Measurements from ENCODE around the gene ZGLP1.
"Not testable (repeated sequence)": the region's sequence is repeated elsewhere in the genome, so short reads cannot be mapped to it uniquely, and the experiment has no call there.

ZGLP1 gene

DNA sequence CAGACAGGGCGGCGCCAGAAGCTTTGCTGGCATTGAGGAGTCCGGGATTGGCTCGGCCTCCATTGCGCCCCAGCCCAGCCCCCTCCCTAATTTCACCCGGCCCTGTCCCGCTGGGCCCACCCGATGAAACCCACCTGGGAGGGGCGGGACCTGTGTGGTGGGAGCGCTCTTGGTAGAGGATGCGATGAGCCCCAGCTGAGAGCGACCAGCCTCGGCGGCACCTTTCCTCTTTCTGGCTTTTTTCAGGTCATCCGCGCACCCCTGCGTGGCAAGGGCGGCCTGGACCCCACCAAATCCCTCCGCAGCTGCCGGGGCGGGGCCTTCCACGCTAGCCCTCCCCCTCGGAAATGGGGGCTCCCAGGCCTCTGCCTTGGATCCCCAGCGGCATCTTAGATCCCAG, at the start of gene ZGLP1:
Gene ZGLP1, minus strand, starts transcription at position 393 of the 400 bp plus-strand sequence.
- peaks cover 5% of the 10 kb centered on the region for H3K4me1 Mint-ChIP-seq (ENCODE audit: low read depth)
- H3K4me3 Mint-ChIP-seq = no peak within 1 kb of the TSS
- no peaks in the 10 kb centered on the region for H3K27me3 Mint-ChIP-seq
- H3K27ac Mint-ChIP-seq = no peak within 1 kb of the TSS
- H3K9me3 Mint-ChIP-seq = no peaks in the 10 kb centered on the region
- H3K36me3 Mint-ChIP-seq (ENCODE audit: low read depth) = peaks cover 13% of the 10 kb centered on the region

DNA sequence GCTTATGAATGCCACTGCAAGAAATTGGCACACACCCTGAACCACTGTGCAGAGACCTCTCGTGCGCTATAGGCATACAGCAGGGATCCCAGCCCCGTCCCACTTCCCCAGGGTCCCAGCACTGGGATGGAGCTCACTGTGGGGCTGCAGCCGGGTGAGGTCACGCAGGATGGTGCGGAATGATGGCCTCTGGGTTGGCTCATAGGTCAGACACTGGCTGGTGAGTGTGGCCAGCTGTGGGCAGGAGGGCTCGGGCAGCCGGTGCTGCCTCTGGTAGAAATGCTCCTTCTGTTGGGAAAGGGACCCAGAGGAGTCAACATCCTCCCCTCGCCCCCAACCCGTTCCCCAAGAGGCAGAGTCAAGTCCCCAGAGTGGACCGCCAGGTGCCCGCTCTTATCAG, 46.8 kb upstream of the ZGLP1 start:
- Mint-ChIP-seq H3K27ac (no peak overlapping the region), H3K4me1 (ENCODE audit: low read depth) (no peaks in the 10 kb centered on the region), H3K36me3 (ENCODE audit: low read depth) (peaks cover 38% of the 10 kb centered on the region), H3K4me3 (no peak overlapping the region), H3K9me3 (no peaks in the 10 kb centered on the region), H3K27me3 (no peaks in the 10 kb centered on the region)

GRCh38 chr19:10353793-10354391, 44.3 kb upstream of the ZGLP1 start:
- Mint-ChIP-seq H3K27me3 (no peaks in the 10 kb centered on the region), H3K36me3 (ENCODE audit: low read depth) (peaks cover 27% of the 10 kb centered on the region), H3K27ac (no peak overlapping the region), H3K9me3 (no peaks in the 10 kb centered on the region), H3K4me3 (no peak overlapping the region), H3K4me1 (ENCODE audit: low read depth) (no peaks in the 10 kb centered on the region)

GRCh38 chr19:10352764-10353671, 43.4 kb upstream of the ZGLP1 start:
- H3K27me3 Mint-ChIP-seq = no peaks in the 10 kb centered on the region
- peaks cover 27% of the 10 kb centered on the region for H3K36me3 Mint-ChIP-seq (ENCODE audit: low read depth)
- H3K27ac Mint-ChIP-seq = no peak overlapping the region
- no peaks in the 10 kb centered on the region for H3K9me3 Mint-ChIP-seq
- H3K4me1 Mint-ChIP-seq (ENCODE audit: low read depth) = no peaks in the 10 kb centered on the region
- no peak overlapping the region for H3K4me3 Mint-ChIP-seq

- Mint-ChIP-seq H3K4me3 (no peak overlapping the region), H3K27me3 (no peaks in the 10 kb centered on the region), H3K27ac (no peak overlapping the region), H3K36me3 (ENCODE audit: low read depth) (peaks cover 3% of the 10 kb centered on the region), H3K9me3 (no peaks in the 10 kb centered on the region), H3K4me1 (ENCODE audit: low read depth) (peaks cover 6% of the 10 kb centered on the region)
Observed at GRCh38 chr19:10346509-10346908, 36.9 kb upstream of the ZGLP1 start.

GRCh38 chr19:10344780-10345179, 35.2 kb upstream of the ZGLP1 start:
- Mint-ChIP-seq H3K9me3 (no peaks in the 10 kb centered on the region), H3K36me3 (ENCODE audit: low read depth) (no peaks in the 10 kb centered on the region), H3K4me3 (no peak overlapping the region), H3K4me1 (ENCODE audit: low read depth) (peaks cover 17% of the 10 kb centered on the region), H3K27ac (no peak overlapping the region), H3K27me3 (no peaks in the 10 kb centered on the region)

- H3K4me3 Mint-ChIP-seq = no peak overlapping the region
Observed at GRCh38 chr19:10343495-10343894, 33.9 kb upstream of the ZGLP1 start.

GRCh38 chr19:10339977-10340376, 30.4 kb upstream of the ZGLP1 start:
- peak overlapping the region; percentile 88 for H3K27ac Mint-ChIP-seq
- peaks cover 38% of the 10 kb centered on the region for H3K4me1 Mint-ChIP-seq (ENCODE audit: low read depth)
- H3K4me3 Mint-ChIP-seq = peak overlapping the region; percentile 89
- no peaks in the 10 kb centered on the region for H3K9me3 Mint-ChIP-seq
- H3K27me3 Mint-ChIP-seq = no peaks in the 10 kb centered on the region
- H3K36me3 Mint-ChIP-seq (ENCODE audit: low read depth) = peaks cover 9% of the 10 kb centered on the region

More at GRCh38 chr19:10343495-10343894, 33.9 kb upstream of the ZGLP1 start:
- no peaks in the 10 kb centered on the region for H3K9me3 Mint-ChIP-seq
- no peaks in the 10 kb centered on the region for H3K27me3 Mint-ChIP-seq
- no peak overlapping the region for H3K27ac Mint-ChIP-seq
- peaks cover under 1% of the 10 kb centered on the region for H3K36me3 Mint-ChIP-seq (ENCODE audit: low read depth)
- peaks cover 29% of the 10 kb centered on the region for H3K4me1 Mint-ChIP-seq (ENCODE audit: low read depth)

DNA sequence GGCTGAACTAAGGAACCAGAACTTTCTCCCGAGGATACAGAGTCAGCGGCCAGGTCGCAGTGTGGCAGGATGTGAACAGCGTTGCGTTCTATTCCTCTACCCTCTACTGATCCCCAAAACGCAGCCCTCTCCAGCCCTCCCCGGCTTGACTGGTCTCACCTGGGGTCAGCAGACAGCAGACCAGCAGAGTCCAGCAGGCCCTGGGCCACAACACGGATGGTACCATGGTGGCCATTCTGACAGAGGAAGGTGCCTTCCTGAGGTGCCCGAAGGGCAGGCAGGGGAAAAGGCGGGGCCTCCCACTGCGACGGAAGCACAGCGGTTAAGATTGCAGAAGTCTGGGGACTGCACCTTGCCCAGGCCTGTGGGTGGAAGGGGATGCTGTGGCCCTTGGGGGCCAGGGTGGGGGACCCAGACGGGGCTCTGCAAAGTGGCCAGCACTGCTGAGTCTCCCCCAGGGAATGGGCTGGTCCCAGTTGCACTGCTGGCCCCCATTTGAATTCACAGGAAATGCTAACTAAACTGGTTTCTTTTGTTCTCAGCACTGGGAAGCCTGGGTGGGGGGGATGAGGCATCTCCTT, 29.9 kb upstream of the ZGLP1 start, which contains the start of gene ICAM3:
Gene ICAM3, minus strand, starts transcription at position 245 of the 581 bp plus-strand sequence. Its CDS starts 10 bp downstream, at position 235.
- Mint-ChIP-seq H3K27ac (peak within 1 kb of the TSS; percentile 88), H3K4me1 (ENCODE audit: low read depth) (peaks cover 42% of the 10 kb centered on the region), H3K27me3 (no peaks in the 10 kb centered on the region), H3K9me3 (no peaks in the 10 kb centered on the region), H3K36me3 (ENCODE audit: low read depth) (peaks cover 9% of the 10 kb centered on the region), H3K4me3 (peak within 1 kb of the TSS; percentile 89)

DNA sequence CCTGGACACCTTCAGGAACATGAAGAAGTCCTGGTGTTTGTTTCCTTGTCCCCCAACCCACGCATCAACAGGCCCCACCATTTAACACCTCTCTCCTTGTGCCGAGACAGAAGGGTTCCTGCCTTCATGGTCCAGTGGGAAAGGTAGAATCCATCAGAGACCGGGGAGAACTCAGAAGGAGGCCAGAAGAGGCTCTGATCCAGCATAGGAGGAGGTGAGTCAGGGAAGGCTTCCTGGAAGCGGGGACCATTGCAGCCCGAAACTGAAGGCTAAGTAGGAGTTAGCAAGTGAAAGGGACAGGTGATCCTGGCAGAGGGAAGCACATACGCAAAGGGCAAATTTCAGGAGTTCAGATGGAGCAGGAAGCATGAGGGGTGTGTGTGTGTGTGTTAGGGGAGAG, 29.3 kb upstream of the ZGLP1 start:
- Mint-ChIP-seq H3K36me3 (ENCODE audit: low read depth) (peaks cover 13% of the 10 kb centered on the region), H3K4me1 (ENCODE audit: low read depth) (peaks cover 48% of the 10 kb centered on the region), H3K9me3 (no peaks in the 10 kb centered on the region), H3K27me3 (no peaks in the 10 kb centered on the region), H3K27ac (peak overlapping the region; percentile 88), H3K4me3 (peak overlapping the region; percentile 89)

- not testable (repeated sequence) for H3K27ac Mint-ChIP-seq, H3K4me3 Mint-ChIP-seq, H3K27me3 Mint-ChIP-seq, H3K9me3 Mint-ChIP-seq
- H3K36me3 Mint-ChIP-seq (ENCODE audit: low read depth) = peaks cover 29% of the 10 kb centered on the region
- peaks cover 68% of the 10 kb centered on the region for H3K4me1 Mint-ChIP-seq (ENCODE audit: low read depth)
Observed at GRCh38 chr19:10336725-10337124, 27.1 kb upstream of the ZGLP1 start.

GRCh38 chr19:10335352-10335985, 25.9 kb upstream of the ZGLP1 start:
- H3K4me3 Mint-ChIP-seq = no peak overlapping the region
- peaks cover 33% of the 10 kb centered on the region for H3K36me3 Mint-ChIP-seq (ENCODE audit: low read depth)
- H3K27me3 Mint-ChIP-seq = no peaks in the 10 kb centered on the region
- no peaks in the 10 kb centered on the region for H3K9me3 Mint-ChIP-seq
- H3K27ac Mint-ChIP-seq = no peak overlapping the region
- peaks cover 67% of the 10 kb centered on the region for H3K4me1 Mint-ChIP-seq (ENCODE audit: low read depth)

- H3K36me3 Mint-ChIP-seq (ENCODE audit: low read depth) = peaks cover 40% of the 10 kb centered on the region
- H3K4me3 Mint-ChIP-seq = no peak overlapping the region
- no peaks in the 10 kb centered on the region for H3K9me3 Mint-ChIP-seq
- no peaks in the 10 kb centered on the region for H3K27me3 Mint-ChIP-seq
- no peak overlapping the region for H3K27ac Mint-ChIP-seq
- peaks cover 64% of the 10 kb centered on the region for H3K4me1 Mint-ChIP-seq (ENCODE audit: low read depth)
Observed at GRCh38 chr19:10334588-10335351, 25.2 kb upstream of the ZGLP1 start.

Measured in stimulated activated naive CD8-positive, alpha-beta T cell treated with anti-CD3 and anti-CD28 coated beads, Interleukin-15, Interleukin-2, amounts not matched to agents 100 ng/mL and 50 ng/mL, for 24 hours (primary cell).